Subcutaneous adipose tissue (tissue), 4 donors: Measurements from ENCODE around the gene SLC25A33. TPM values are rescaled to one million over a fixed set of nuclear protein-coding genes. Genes with fewer than 3 reads are reported as not detected.

Experiments used
- total RNA-seq, 4 donors: library from RNA; depleted of rRNA; stranded (reverse); fragments of >200 nt; gene quantifications; one replicate each; pipeline ENCODE4 v1.1.0, GENCODE V29; 2016
- TF ChIP-seq, protein P1 (sequence below): fragments of 450-650 bp; IDR thresholded peaks from one replicate; pipeline ENCODE4 v1.5.1; 2016; ENCODE audit warnings: low read depth, mild to moderate bottlenecking, control low read depth, antibody characterized with exemption, moderate library complexity

Gene SLC25A33
- total RNA-seq, 4 donors from 2014 or later, result 8.5 to 28.8 (median 12.9) TPM

DNA sequence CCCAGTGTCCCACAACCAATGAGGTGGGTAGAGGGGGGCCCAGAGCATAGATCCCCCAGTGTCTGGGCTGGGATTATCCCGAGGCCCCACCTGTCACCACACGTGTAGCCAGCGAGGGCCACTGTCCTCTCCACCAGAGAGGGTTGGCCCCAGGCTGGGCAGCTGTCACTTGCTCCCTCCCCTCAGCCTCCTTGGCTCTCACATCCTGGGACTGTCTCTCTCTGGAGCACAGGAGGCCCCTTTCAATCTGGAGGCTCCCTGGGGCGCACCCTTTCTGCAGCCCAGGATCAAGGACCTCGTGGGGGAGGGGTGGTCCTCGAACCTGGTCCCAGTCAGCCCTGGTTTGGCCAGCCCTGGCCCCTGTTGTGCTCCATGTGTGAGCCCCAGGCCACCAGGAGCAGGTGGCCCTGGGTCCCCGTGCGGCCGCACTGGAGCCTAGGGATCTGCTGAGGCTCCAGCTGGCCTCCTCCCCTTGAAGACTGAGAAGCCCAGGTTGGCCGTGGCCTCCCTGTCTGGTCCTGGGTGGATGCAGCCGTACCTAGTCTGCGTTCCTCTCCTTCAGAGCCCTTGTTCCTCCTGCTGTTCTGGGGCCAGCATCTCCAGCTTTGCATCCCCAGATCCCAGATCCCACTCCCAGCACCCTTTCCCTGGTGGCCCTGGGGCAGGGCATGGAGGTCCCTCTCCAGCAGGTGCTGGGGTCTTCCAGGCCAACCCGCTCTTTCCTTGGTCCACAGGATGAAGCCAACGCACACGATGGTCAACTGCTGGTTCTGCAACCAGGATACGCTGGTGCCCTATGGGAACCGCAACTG lies 56.1 kb downstream of the SLC25A33 start:
- TF ChIP-seq, protein P1, sequence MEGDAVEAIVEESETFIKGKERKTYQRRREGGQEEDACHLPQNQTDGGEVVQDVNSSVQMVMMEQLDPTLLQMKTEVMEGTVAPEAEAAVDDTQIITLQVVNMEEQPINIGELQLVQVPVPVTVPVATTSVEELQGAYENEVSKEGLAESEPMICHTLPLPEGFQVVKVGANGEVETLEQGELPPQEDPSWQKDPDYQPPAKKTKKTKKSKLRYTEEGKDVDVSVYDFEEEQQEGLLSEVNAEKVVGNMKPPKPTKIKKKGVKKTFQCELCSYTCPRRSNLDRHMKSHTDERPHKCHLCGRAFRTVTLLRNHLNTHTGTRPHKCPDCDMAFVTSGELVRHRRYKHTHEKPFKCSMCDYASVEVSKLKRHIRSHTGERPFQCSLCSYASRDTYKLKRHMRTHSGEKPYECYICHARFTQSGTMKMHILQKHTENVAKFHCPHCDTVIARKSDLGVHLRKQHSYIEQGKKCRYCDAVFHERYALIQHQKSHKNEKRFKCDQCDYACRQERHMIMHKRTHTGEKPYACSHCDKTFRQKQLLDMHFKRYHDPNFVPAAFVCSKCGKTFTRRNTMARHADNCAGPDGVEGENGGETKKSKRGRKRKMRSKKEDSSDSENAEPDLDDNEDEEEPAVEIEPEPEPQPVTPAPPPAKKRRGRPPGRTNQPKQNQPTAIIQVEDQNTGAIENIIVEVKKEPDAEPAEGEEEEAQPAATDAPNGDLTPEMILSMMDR, result no peak

DNA sequence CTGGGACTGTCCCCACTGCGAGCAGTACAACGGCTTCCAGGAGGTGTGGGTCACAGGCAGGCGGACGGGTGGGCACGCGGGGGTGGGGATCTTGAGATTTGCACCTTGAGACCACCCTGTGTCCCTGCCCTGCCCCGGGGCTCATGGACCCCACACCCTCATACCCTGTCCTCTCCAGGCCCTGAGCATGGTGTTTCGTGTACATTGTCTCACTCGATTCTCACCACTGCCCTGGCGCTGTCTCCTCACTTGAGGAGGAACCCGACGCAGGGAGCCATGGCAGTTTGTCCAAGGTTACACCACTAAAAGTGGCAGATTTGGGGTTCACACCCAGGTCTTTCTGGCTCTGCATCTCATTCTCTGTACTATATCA lies 56.7 kb downstream of the SLC25A33 start:
- TF ChIP-seq, protein P1, result no peak

DNA sequence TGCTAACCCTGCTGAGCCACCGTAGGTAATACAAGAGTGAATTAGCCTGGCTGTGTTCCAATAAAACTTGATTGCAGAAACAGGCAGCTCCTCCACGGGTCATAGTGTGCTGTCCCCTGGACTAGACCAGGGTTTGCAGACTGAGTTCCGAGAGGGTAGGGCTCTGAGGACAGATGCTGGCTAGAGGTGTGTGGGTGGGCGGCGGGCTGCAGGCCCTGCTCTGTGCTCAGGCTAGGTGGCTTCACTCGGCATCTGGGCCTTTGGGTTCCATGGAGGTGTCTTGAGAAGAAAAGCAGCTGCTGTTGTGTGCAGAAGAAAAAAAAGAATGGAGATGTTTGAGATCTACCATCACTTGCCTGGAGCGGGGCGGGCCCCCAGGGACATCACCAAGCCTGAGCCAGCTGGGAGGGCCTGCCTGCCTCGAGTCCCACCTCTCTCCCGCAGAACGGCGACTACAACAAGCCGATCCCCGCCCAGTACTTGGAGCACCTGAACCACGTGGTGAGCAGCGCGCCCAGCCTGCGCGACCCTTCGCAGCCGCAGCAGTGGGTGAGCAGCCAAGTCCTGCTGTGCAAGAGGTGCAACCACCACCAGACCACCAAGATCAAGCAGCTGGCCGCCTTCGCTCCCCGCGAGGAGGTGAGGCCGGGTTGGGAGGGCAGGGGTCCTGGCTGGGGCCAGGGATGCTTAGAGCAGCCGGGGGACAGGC lies 57.3 kb downstream of the SLC25A33 start:
- TF ChIP-seq, protein P1, result no peak

DNA sequence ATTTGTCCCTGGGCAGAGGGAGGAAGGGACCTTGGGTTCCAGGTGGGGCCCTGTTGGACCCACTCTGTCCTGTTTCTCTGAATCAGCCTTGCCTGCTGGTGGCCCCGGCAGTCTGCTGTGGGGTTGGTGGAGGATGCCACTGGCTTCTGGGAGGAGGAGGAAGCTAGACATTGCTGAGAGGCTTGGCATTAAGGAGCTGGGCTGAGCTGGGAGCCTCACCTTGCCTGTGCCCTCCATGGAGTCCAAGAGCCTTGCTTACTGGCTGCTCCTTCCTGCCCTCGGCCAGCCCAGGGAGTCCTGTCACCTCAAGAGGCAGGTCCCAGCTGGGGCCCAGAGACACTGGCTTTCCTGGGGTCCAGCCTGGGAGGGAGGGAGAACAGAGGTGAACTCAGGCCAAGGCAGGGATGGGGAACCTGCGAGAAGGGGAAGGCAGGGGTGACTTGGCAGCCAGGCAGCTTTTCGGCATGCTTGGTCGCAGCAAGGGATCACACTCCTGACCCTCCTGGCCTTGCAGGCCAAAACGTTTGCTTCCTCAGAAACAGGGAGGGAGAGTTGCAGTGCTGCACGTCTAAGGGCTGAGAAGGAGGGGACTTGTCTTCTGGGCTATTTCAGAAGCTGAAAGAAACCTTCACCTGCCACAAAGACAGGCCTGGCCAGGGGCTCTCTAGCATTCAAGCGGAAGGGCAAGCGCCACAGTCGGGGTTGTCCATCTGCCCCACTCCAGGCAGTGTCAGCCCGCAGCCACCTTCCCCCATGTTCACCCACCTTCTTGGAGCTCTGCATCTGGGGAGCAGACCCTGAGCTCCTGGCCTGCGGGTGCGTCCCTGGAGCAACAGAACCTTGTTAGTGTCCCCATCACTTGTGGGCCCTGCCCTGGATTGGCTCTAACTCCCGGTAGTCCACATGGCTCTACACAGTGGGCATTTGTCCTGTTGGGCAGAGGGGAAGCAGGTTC lies 58.4 kb downstream of the SLC25A33 start:
- TF ChIP-seq, protein P1, result no peak

DNA sequence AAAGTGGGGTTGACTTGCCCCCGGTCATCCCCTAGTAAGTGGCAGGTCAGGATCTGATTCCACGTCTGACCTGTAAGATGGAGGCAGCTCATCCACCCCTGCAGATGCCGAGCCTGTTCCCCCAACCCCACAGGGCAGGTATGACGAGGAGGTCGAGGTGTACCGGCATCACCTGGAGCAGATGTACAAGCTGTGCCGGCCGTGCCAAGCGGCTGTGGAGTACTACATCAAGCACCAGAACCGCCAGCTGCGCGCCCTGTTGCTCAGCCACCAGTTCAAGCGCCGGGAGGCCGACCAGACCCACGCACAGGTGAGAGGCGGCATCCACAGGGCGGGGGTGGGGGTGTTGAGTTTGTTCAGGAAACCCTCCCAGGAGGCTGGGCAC lies 59.0 kb downstream of the SLC25A33 start:
- TF ChIP-seq, protein P1, result no peak

DNA sequence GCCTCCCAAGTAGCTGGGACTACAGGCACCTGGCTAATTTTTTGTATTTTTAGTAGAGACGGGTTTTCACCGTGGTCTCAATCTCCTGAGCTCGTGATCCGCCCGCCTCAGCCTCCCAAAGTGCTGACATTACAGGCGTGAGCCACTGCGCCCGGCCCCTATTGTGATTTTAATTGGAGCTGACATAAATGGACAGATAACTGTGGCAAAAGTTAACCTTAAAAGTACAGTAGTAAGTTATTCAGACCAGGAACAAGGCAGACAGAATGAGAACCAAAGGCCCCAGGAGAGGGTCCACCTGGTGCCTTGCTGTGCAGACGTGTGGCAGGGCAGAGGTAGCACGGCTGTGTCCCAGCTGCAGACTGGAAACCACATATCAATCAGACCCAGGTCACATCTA lies 60.5 kb downstream of the SLC25A33 start:
- TF ChIP-seq, protein P1, result no peak
